GM12878 (cell line): ENCODE data around the gene CHST2. TPM values are rescaled to one million over a fixed set of nuclear protein-coding genes. Genes with fewer than 3 reads are reported as not detected.

Source experiments
- ATAC-seq: fragments of 200-7000 bp; cut with Tn5 transposase; 3 replicates; pipeline ENCODE4 v1.9.1; 2020; ENCODE audit warnings: mild to moderate bottlenecking, moderate library complexity
- BruUV-seq: library from RNA; stranded (reverse); fragments of 400-500 nt; replicated peaks from 2 replicates; lab custom pipeline; 2021; lab: Mats Ljungman, UMichigan
- CTCF ChIA-PET: fragments of 300-600 bp; sonication (Branson Sonifier 250); formaldehyde crosslinking; extraction: SDS; loops from one replicate; lab custom pipeline; 2021; ENCODE audit warnings: inconsistent platforms; lab: Yijun Ruan, JAX
- POLR2A ChIA-PET: fragments of 350-600 bp; formaldehyde crosslinking; extraction: SDS; loops from one replicate; lab custom pipeline; 2021; ENCODE audit warnings: inconsistent platforms; lab: Charles Lee
- RAD21 ChIA-PET: fragments of 300-600 bp; sonication (Branson Sonifier 250); formaldehyde crosslinking; loops from one replicate; lab custom pipeline; 2023; ENCODE audit warnings: antibody characterized with exemption; ENCODE audit not compliant: unreplicated experiment; lab: Charles Lee
- SMC1A ChIA-PET: fragments of 300-600 bp; sonication (Branson Sonifier 250); formaldehyde crosslinking; loops from one replicate; lab custom pipeline; 2023; ENCODE audit not compliant: unreplicated experiment, uncharacterized antibody; lab: Charles Lee
- DNase-seq: peaks from one replicate; pipeline ENCODE4 v3.0.0-alpha.2; 2011; ENCODE audit warnings: low read depth, low spot score
- FAIRE-seq: peaks from 3 replicates; lab custom pipeline; 2011; peaks lifted over from hg19 to GRCh38; lab: Jason Lieb, UNC
- H2AFZ ChIP-seq: 2 replicates; pipeline ENCODE4 v1.6.0; 2011; ENCODE audit warnings: low read depth, low read length, control low read depth; ENCODE audit not compliant: control insufficient read depth
- H3K27ac ChIP-seq: 2 replicates; pipeline ENCODE4 v1.5.1; 2011; ENCODE audit warnings: control low read depth; ENCODE audit not compliant: control insufficient read depth, insufficient read depth
- H3K27me3 ChIP-seq, 2 experiments: replicated peaks in 1 of 2; 2 replicates each; pipeline versions ENCODE4 v1.6.0 to v1.6.1; 2011; ENCODE audit warnings: low read length in 1 of 2; ENCODE audit not compliant: control insufficient read depth in 2 of 2, insufficient read depth in 2 of 2
- H3K36me3 ChIP-seq, 2 experiments: 2 replicates each; pipeline ENCODE4 v1.5.1; 2011; ENCODE audit warnings: low read length in 1 of 2; ENCODE audit not compliant: control insufficient read depth in 2 of 2, insufficient read depth in 2 of 2
- H3K4me1 ChIP-seq: 2 replicates; pipeline ENCODE4 v1.6.1; 2011; ENCODE audit warnings: mild to moderate bottlenecking, low read length, moderate library complexity, mixed read lengths; ENCODE audit not compliant: control insufficient read depth, insufficient read depth
- H3K4me2 ChIP-seq: 2 replicates; pipeline ENCODE4 v1.6.0; 2011; ENCODE audit warnings: control low read depth; ENCODE audit not compliant: control insufficient read depth, insufficient read depth
- H3K4me3 ChIP-seq: fragments of 200-600 bp; sonication (generic); 2 replicates; pipeline ENCODE4 v1.5.1; 2016
- H3K79me2 ChIP-seq: 2 replicates; pipeline ENCODE4 v1.6.0; 2011; ENCODE audit warnings: low read length; ENCODE audit not compliant: control insufficient read depth, insufficient read depth
- H3K9ac ChIP-seq: 2 replicates; pipeline ENCODE4 v1.8.0; 2011; ENCODE audit warnings: low read length, control low read depth, mixed read lengths; ENCODE audit not compliant: control insufficient read depth, insufficient read depth
- H3K9me3 ChIP-seq: replicated peaks from 3 replicates; pipeline ENCODE4 v1.5.1; 2011; ENCODE audit warnings: mild to moderate bottlenecking, low read length; ENCODE audit not compliant: control insufficient read depth, insufficient read depth
- H4K20me1 ChIP-seq: 2 replicates; pipeline ENCODE4 v1.6.0; 2011; ENCODE audit not compliant: control insufficient read depth, insufficient read depth
- BRCA1 ChIP-seq: IDR thresholded peaks from 2 replicates; pipeline ENCODE4 v1.6.1; 2011; ENCODE audit warnings: low read depth, low read length, improper control_type of control experiment
- HDAC6 ChIP-seq: fragments of 200-600 bp; sonication (generic); IDR thresholded peaks from one replicate; pipeline ENCODE4 v1.8.0; 2017; ENCODE audit warnings: antibody characterized with exemption; ENCODE audit not compliant: unreplicated experiment
- SIN3A ChIP-seq: IDR thresholded peaks from 2 replicates; pipeline ENCODE4 v1.6.1; 2012; ENCODE audit warnings: low read depth, low read length, improper control_type of control experiment
- YY1 ChIP-seq: IDR thresholded peaks from 2 replicates; pipeline ENCODE4 v1.6.1; 2011; ENCODE audit warnings: low read depth, mild to moderate bottlenecking, low read length
- ZNF217 ChIP-seq: fragments of 450-650 bp; IDR thresholded peaks from 2 replicates; pipeline ENCODE4 v1.6.1; 2017; ENCODE audit warnings: antibody characterized with exemption, mild to moderate bottlenecking
- WGBS: methylation state at CpG from one replicate; pipeline ENCODE4 v1.1.6; 2016; ENCODE audit warnings: low lambda C conversion rate; ENCODE audit not compliant: insufficient replicate concordance, insufficient coverage; ENCODE audit errors: missing lambda C conversion rate; 5-methylcytosine and 5-hydroxymethylcytosine counted together
- in situ Hi-C: fragments of 300-500 bp; cut with MboI; formaldehyde crosslinking; loops from 9 replicates; pipeline ENCODE4 v1.14.3; 2018; ENCODE audit warnings: mixed read lengths
- intact Hi-C: fragments of 100-400 bp; cut with micrococcal nuclease; formaldehyde crosslinking; loops from one replicate; pipeline ENCODE4 v1.14.2; 2022; ENCODE audit not compliant: unreplicated experiment
- polyA plus RNA-seq, 11 experiments: library from polyadenylated mRNA; depleted of rRNA in 4 of 11; unstranded in 6 of 11; stranded (reverse) in 5 of 11; fragments of >200 nt; fragmentation: Nextera tagmentation in 4 of 11; fragmentation: Illumina TruSeq in 1 of 11; extraction: Ambion mirVana in 4 of 11; extraction: Trizol in 1 of 11; gene quantifications; 1 replicate in 1 of 11; 2 replicates in 10 of 11; pipeline versions ENCODE4 v1.2.1 to v1.2.3, GENCODE V29; 2011 to 2016; ENCODE audit warnings: inconsistent platforms in 2 of 11, missing spikeins in 2 of 11, low read depth in 1 of 11
- total RNA-seq, 4 experiments: library from RNA; depleted of rRNA in 3 of 4; stranded (reverse); fragments of >200 nt in 3 of 4; fragmentation: Illumina TruSeq in 1 of 4; extraction: Trizol in 1 of 4; gene quantifications; 2 replicates each; pipeline versions ENCODE4 v1.2.1 to v1.2.3, GENCODE V29; 2013 to 2021
- TF ChIP-seq, protein P1 (sequence below): fragments of 450-650 bp; IDR thresholded peaks from 2 replicates; pipeline ENCODE4 v1.6.1; 2014; ENCODE audit warnings: mild to moderate bottlenecking

CHST2 gene
- total and polyA plus RNA-seq, 10 of the 15 experiments (the other 5 are each of a cell fraction or from before 2014, with no cell fraction given) = 1.6 to 37.2 (median 8.8) TPM

DNA sequence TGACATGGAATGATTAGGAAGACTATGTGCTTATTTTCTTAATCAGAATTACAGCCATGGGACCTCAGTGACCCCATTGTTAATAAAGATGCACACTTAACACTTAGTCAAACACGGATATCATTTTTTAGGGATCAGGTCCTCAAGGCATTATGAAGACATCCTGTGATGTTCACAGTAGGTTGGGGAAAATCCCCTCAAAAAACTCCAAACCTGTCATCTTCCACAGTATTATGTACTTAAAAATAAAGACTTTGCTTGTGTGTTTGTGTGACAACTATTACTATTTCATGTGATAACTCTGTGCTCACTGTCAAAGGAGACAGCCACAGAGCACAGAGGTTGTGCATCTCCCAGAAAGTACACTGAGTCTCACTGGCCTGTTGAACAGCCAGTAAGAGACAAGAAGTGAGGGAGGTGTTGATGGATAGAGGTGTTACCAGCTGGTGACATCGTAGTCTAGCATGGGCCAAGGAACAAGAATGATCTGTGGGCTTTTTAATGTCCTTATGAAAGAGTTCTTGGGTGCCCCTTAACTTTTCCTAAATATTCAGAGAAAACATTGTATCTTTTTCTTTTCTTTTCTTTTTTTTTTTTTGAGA is 18.0 kb downstream of the CHST2 start:
- Histone ChIP-seq H4K20me1 (no peaks in the 10 kb centered on the region), H3K36me3 (no peaks in the 10 kb centered on the region), H3K9ac (no peak overlapping the region), H3K4me2 (no peak overlapping the region), H3K27ac (no peak overlapping the region), H3K27me3 (no peaks in the 10 kb centered on the region), H3K4me1 (no peaks in the 10 kb centered on the region; the same call in 1 of the 2 replicates), H3K79me2 (no peaks in the 10 kb centered on the region), H2AFZ (no peak overlapping the region), H3K9me3 (no peaks in the 10 kb centered on the region), H3K4me3 (no peak overlapping the region)
- RAD21 ChIA-PET = interaction anchor here (1.1 kb wide), 1 partner anchor 12 kb away, joined by 3 read pairs; no protein-coding TSS in a partner anchor
- SMC1A ChIA-PET = interaction anchor here (0.7 to 1.9 kb wide), 3 partner anchors 13 to 21 kb away, joined by 3 to 8 read pairs (median 3); no protein-coding TSS in a partner anchor
- ATAC-seq = 0 out of 3 replicates have a peak, but pooled peaks have one; percentile 25
- TF ChIP-seq YY1 = no peak
- TF ChIP-seq BRCA1 = no peak
- no peak for TF ChIP-seq ZNF217
- TF ChIP-seq HDAC6 = no peak
- TF ChIP-seq, protein P1, sequence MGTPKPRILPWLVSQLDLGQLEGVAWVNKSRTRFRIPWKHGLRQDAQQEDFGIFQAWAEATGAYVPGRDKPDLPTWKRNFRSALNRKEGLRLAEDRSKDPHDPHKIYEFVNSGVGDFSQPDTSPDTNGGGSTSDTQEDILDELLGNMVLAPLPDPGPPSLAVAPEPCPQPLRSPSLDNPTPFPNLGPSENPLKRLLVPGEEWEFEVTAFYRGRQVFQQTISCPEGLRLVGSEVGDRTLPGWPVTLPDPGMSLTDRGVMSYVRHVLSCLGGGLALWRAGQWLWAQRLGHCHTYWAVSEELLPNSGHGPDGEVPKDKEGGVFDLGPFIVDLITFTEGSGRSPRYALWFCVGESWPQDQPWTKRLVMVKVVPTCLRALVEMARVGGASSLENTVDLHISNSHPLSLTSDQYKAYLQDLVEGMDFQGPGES = no peak
- TF ChIP-seq SIN3A = no peak
- 47% methylated on average over 2 of the region's 2 CpGs for WGBS
- intact Hi-C loops = no loop called here
- FAIRE-seq = no peak
- no TSS peak for BruUV-seq
- in situ Hi-C loops = no loop called here
- POLR2A ChIA-PET = interaction anchor here (0.5 kb wide), 1 partner anchor 25 kb away, joined by 9 read pairs; no protein-coding TSS in a partner anchor
- CTCF ChIA-PET = no interaction called here
- no peak for DNase-seq
